GM12878 (cell line): ENCODE results near the gene RSPRY1. TPM values are rescaled to one million over a fixed set of nuclear protein-coding genes. Genes with fewer than 3 reads are reported as not detected.

Source experiments
- ATAC-seq: fragments of 200-7000 bp; cut with Tn5 transposase; 3 replicates; pipeline ENCODE4 v1.9.1; 2020; ENCODE audit warnings: mild to moderate bottlenecking, moderate library complexity
- BruUV-seq: library from RNA; stranded (reverse); fragments of 400-500 nt; replicated peaks from 2 replicates; lab custom pipeline; 2021; lab: Mats Ljungman, UMichigan
- CTCF ChIA-PET: fragments of 300-600 bp; sonication (Branson Sonifier 250); formaldehyde crosslinking; extraction: SDS; loops from one replicate; lab custom pipeline; 2021; ENCODE audit warnings: inconsistent platforms; lab: Yijun Ruan, JAX
- POLR2A ChIA-PET: fragments of 350-600 bp; formaldehyde crosslinking; extraction: SDS; loops from one replicate; lab custom pipeline; 2021; ENCODE audit warnings: inconsistent platforms; lab: Charles Lee
- RAD21 ChIA-PET: fragments of 300-600 bp; sonication (Branson Sonifier 250); formaldehyde crosslinking; loops from one replicate; lab custom pipeline; 2023; ENCODE audit warnings: antibody characterized with exemption; ENCODE audit not compliant: unreplicated experiment; lab: Charles Lee
- SMC1A ChIA-PET: fragments of 300-600 bp; sonication (Branson Sonifier 250); formaldehyde crosslinking; loops from one replicate; lab custom pipeline; 2023; ENCODE audit not compliant: unreplicated experiment, uncharacterized antibody; lab: Charles Lee
- DNase-seq: peaks from one replicate; pipeline ENCODE4 v3.0.0-alpha.2; 2011; ENCODE audit warnings: low read depth, low spot score
- FAIRE-seq: peaks from 3 replicates; lab custom pipeline; 2011; peaks lifted over from hg19 to GRCh38; lab: Jason Lieb, UNC
- H2AFZ ChIP-seq: 2 replicates; pipeline ENCODE4 v1.6.0; 2011; ENCODE audit warnings: low read depth, low read length, control low read depth; ENCODE audit not compliant: control insufficient read depth
- H3K27ac ChIP-seq: 2 replicates; pipeline ENCODE4 v1.5.1; 2011; ENCODE audit warnings: control low read depth; ENCODE audit not compliant: control insufficient read depth, insufficient read depth
- H3K27me3 ChIP-seq, 2 experiments: replicated peaks in 1 of 2; 2 replicates each; pipeline versions ENCODE4 v1.6.0 to v1.6.1; 2011; ENCODE audit warnings: low read length in 1 of 2; ENCODE audit not compliant: control insufficient read depth in 2 of 2, insufficient read depth in 2 of 2
- H3K36me3 ChIP-seq, 2 experiments: 2 replicates each; pipeline ENCODE4 v1.5.1; 2011; ENCODE audit warnings: low read length in 1 of 2; ENCODE audit not compliant: control insufficient read depth in 2 of 2, insufficient read depth in 2 of 2
- H3K4me1 ChIP-seq: 2 replicates; pipeline ENCODE4 v1.6.1; 2011; ENCODE audit warnings: mild to moderate bottlenecking, low read length, moderate library complexity, mixed read lengths; ENCODE audit not compliant: control insufficient read depth, insufficient read depth
- H3K4me2 ChIP-seq: 2 replicates; pipeline ENCODE4 v1.6.0; 2011; ENCODE audit warnings: control low read depth; ENCODE audit not compliant: control insufficient read depth, insufficient read depth
- H3K4me3 ChIP-seq: fragments of 200-600 bp; sonication (generic); 2 replicates; pipeline ENCODE4 v1.5.1; 2016
- H3K79me2 ChIP-seq: 2 replicates; pipeline ENCODE4 v1.6.0; 2011; ENCODE audit warnings: low read length; ENCODE audit not compliant: control insufficient read depth, insufficient read depth
- H3K9ac ChIP-seq: 2 replicates; pipeline ENCODE4 v1.8.0; 2011; ENCODE audit warnings: low read length, control low read depth, mixed read lengths; ENCODE audit not compliant: control insufficient read depth, insufficient read depth
- H3K9me3 ChIP-seq: replicated peaks from 3 replicates; pipeline ENCODE4 v1.5.1; 2011; ENCODE audit warnings: mild to moderate bottlenecking, low read length; ENCODE audit not compliant: control insufficient read depth, insufficient read depth
- H4K20me1 ChIP-seq: 2 replicates; pipeline ENCODE4 v1.6.0; 2011; ENCODE audit not compliant: control insufficient read depth, insufficient read depth
- CBX3 ChIP-seq: fragments of 200-600 bp; sonication (generic); IDR thresholded peaks from 2 replicates; pipeline ENCODE4 v1.6.1; 2016; ENCODE audit warnings: low read depth, borderline replicate concordance
- CHD2 ChIP-seq: IDR thresholded peaks from 2 replicates; pipeline ENCODE4 v1.6.1; 2011; ENCODE audit warnings: low read depth, low read length, improper control_type of control experiment, borderline replicate concordance
- DPF2 ChIP-seq: fragments of 450-650 bp; IDR thresholded peaks from 2 replicates; pipeline ENCODE4 v1.6.1; 2017; ENCODE audit warnings: mild to moderate bottlenecking
- EED ChIP-seq: sonication (generic); IDR thresholded peaks from 2 replicates; pipeline ENCODE4 v1.6.1; 2016; ENCODE audit warnings: antibody characterized with exemption, low read depth
- ETV6 ChIP-seq, 2 experiments: fragments of 450-650 bp in 1 of 2; IDR thresholded peaks in 1 of 2; conservative IDR thresholded peaks in 1 of 2; 2 replicates each; pipeline ENCODE4 v1.6.1; 2014; ENCODE audit warnings: antibody characterized with exemption in 1 of 2, borderline replicate concordance in 1 of 2, low read depth in 1 of 2, mild to moderate bottlenecking in 1 of 2, moderate library complexity in 1 of 2
- HDGF ChIP-seq: fragments of 450-650 bp; IDR thresholded peaks from 2 replicates; pipeline ENCODE4 v1.6.1; 2016; ENCODE audit warnings: antibody characterized with exemption
- IKZF2 ChIP-seq, 2 experiments: fragments of 450-650 bp; IDR thresholded peaks; 2 replicates each; pipeline ENCODE4 v1.6.1; 2017; ENCODE audit warnings: mild to moderate bottlenecking in 2 of 2, moderate library complexity in 2 of 2
- IRF4 ChIP-seq: IDR thresholded peaks from 2 replicates; pipeline ENCODE4 v1.6.1; 2011; ENCODE audit warnings: low read depth, low read length
- MYC ChIP-seq: IDR thresholded peaks from 2 replicates; pipeline ENCODE4 v1.6.1; 2011; ENCODE audit warnings: mild to moderate bottlenecking, low read length, moderate library complexity, inconsistent platforms; ENCODE audit not compliant: insufficient read depth, insufficient replicate concordance, insufficient read length, severe bottlenecking
- NFYB ChIP-seq: IDR thresholded peaks from 2 replicates; pipeline ENCODE4 v1.6.1; 2011; ENCODE audit warnings: low read depth, mild to moderate bottlenecking, low read length, improper control_type of control experiment, moderate library complexity; ENCODE audit not compliant: insufficient read depth
- NKRF ChIP-seq: fragments of 450-650 bp; conservative IDR thresholded peaks from 2 replicates; pipeline ENCODE4 v1.6.1; 2017; ENCODE audit warnings: mild to moderate bottlenecking, moderate library complexity
- PML ChIP-seq: IDR thresholded peaks from 2 replicates; pipeline ENCODE4 v1.6.1; 2012; ENCODE audit warnings: low read length, inconsistent platforms
- RUNX3 ChIP-seq: IDR thresholded peaks from 2 replicates; pipeline ENCODE4 v1.6.1; 2012; ENCODE audit warnings: low read length, inconsistent platforms
- SREBF1 ChIP-seq: IDR thresholded peaks from 2 replicates; pipeline ENCODE4 v1.6.1; 2012; ENCODE audit warnings: mild to moderate bottlenecking, low read length
- SRF ChIP-seq, 2 experiments: IDR thresholded peaks; 2 replicates each; pipeline ENCODE4 v1.6.1; 2011; ENCODE audit warnings: low read depth in 2 of 2, low read length in 2 of 2, mild to moderate bottlenecking in 1 of 2, moderate library complexity in 1 of 2
- STAT1 ChIP-seq: fragments of 450-650 bp; conservative IDR thresholded peaks from 2 replicates; pipeline ENCODE4 v1.6.1; 2014; ENCODE audit warnings: antibody characterized with exemption, mild to moderate bottlenecking
- ZBTB11 ChIP-seq: fragments of 450-650 bp; formaldehyde crosslinking; IDR thresholded peaks from 2 replicates; pipeline ENCODE4 v1.5.0; 2022; ENCODE audit warnings: mild to moderate bottlenecking, missing genetic modification characterization
- ZBTB33 ChIP-seq: fragments of 450-650 bp; IDR thresholded peaks from 2 replicates; pipeline ENCODE4 v1.6.1; 2017; ENCODE audit warnings: mild to moderate bottlenecking
- WGBS: methylation state at CpG from one replicate; pipeline ENCODE4 v1.1.6; 2016; ENCODE audit warnings: low lambda C conversion rate; ENCODE audit not compliant: insufficient replicate concordance, insufficient coverage; ENCODE audit errors: missing lambda C conversion rate; 5-methylcytosine and 5-hydroxymethylcytosine counted together
- in situ Hi-C: fragments of 300-500 bp; cut with MboI; formaldehyde crosslinking; loops from 9 replicates; pipeline ENCODE4 v1.14.3; 2018; ENCODE audit warnings: mixed read lengths
- intact Hi-C: fragments of 100-400 bp; cut with micrococcal nuclease; formaldehyde crosslinking; loops from one replicate; pipeline ENCODE4 v1.14.2; 2022; ENCODE audit not compliant: unreplicated experiment
- polyA plus RNA-seq, 11 experiments: library from polyadenylated mRNA; depleted of rRNA in 4 of 11; unstranded in 6 of 11; stranded (reverse) in 5 of 11; fragments of >200 nt; fragmentation: Nextera tagmentation in 4 of 11; fragmentation: Illumina TruSeq in 1 of 11; extraction: Ambion mirVana in 4 of 11; extraction: Trizol in 1 of 11; gene quantifications; 1 replicate in 1 of 11; 2 replicates in 10 of 11; pipeline versions ENCODE4 v1.2.1 to v1.2.3, GENCODE V29; 2011 to 2016; ENCODE audit warnings: inconsistent platforms in 2 of 11, missing spikeins in 2 of 11, low read depth in 1 of 11
- total RNA-seq, 4 experiments: library from RNA; depleted of rRNA in 3 of 4; stranded (reverse); fragments of >200 nt in 3 of 4; fragmentation: Illumina TruSeq in 1 of 4; extraction: Trizol in 1 of 4; gene quantifications; 2 replicates each; pipeline versions ENCODE4 v1.2.1 to v1.2.3, GENCODE V29; 2013 to 2021

The RSPRY1 gene
- total and polyA plus RNA-seq, 10 of the 15 experiments (the other 5 are each of a cell fraction or from before 2014, with no cell fraction given): 18.5 to 57.0 (median 41.2) TPM

GRCh38 chr16:57137043-57137442 is 49.1 kb upstream of the RSPRY1 start:
- Histone ChIP-seq H3K36me3 (no peaks in the 10 kb centered on the region), H3K4me2 (no peak overlapping the region), H3K4me3 (no peak overlapping the region), H3K9me3 (no peaks in the 10 kb centered on the region), H3K27me3 (no peaks in the 10 kb centered on the region), H3K79me2 (no peaks in the 10 kb centered on the region), H3K9ac (no peak overlapping the region), H3K4me1 (peaks cover 17% of the 10 kb centered on the region), H3K27ac (no peak overlapping the region), H4K20me1 (no peaks in the 10 kb centered on the region), H2AFZ (no peak overlapping the region)
- CTCF ChIA-PET: interaction anchor here (1.2 kb wide), 1 partner anchor 23 kb away, joined by 3 read pairs; no protein-coding TSS in a partner anchor
- in situ Hi-C loops (no loop called here), intact Hi-C loops (no loop called here)
- RAD21 ChIA-PET: no interaction called here
- SMC1A ChIA-PET: interaction anchor here (1.3 kb wide), 1 partner anchor 8 kb away, joined by 3 read pairs; no protein-coding TSS in a partner anchor
- FAIRE-seq (no peak), ATAC-seq (no peak), DNase-seq (no peak)
- POLR2A ChIA-PET: no interaction called here
- TF ChIP-seq SREBF1: no peak
- TF ChIP-seq MYC: no peak
- TF ChIP-seq IKZF2 (IDR thresholded peaks at IDR 0.05): no peak
- no peak for TF ChIP-seq EED
- TF ChIP-seq PML: no peak
- TF ChIP-seq STAT1: no peak
- TF ChIP-seq RUNX3: no peak
- no peak for TF ChIP-seq DPF2
- TF ChIP-seq CBX3: no peak
- TF ChIP-seq NKRF: no peak
- TF ChIP-seq NFYB: no peak
- no peak for TF ChIP-seq SRF (IDR thresholded peaks at IDR 0.05; ENCODE audit: low read depth in 2 of 2, low read length in 2 of 2)
- no peak for TF ChIP-seq IRF4
- no peak for TF ChIP-seq ZBTB33
- TF ChIP-seq HDGF: no peak
- TF ChIP-seq ETV6 (conservative IDR thresholded peaks at IDR 0.05 in 1 of 2, IDR thresholded peaks at IDR 0.05 in 1 of 2; ENCODE audit: borderline replicate concordance in 1 of 2, low read depth in 1 of 2): no peak
- TF ChIP-seq CHD2: no peak
- no peak for TF ChIP-seq ZBTB11
- WGBS: 86% methylated on average over 13 of the region's 14 CpGs
- BruUV-seq: no TSS peak
